BE2C (cell line): ENCODE data around the gene CENPH.
"Not testable (repeated sequence)": the region's sequence is repeated elsewhere in the genome, so short reads cannot be mapped to it uniquely, and the experiment has no call there.

ENCODE experiments used
- DNase-seq: peaks from one replicate; pipeline ENCODE4 v3.0.0-alpha.2; 2020
- H3K27me3 ChIP-seq: fragments of 250-450 bp; sonication (Bioruptor Pico); 2 replicates; pipeline ENCODE4 v1.5.1; 2020; ENCODE audit warnings: mild to moderate bottlenecking
- H3K36me3 ChIP-seq: fragments of 250-450 bp; sonication (Bioruptor Pico); 2 replicates; pipeline ENCODE4 v1.5.1; 2020; ENCODE audit warnings: mild to moderate bottlenecking
- H3K4me1 ChIP-seq: fragments of 250-450 bp; sonication (Bioruptor Pico); 2 replicates; pipeline ENCODE4 v1.5.1; 2020
- H3K4me3 ChIP-seq: 2 replicates; pipeline ENCODE4 v1.5.1; 2011; ENCODE audit warnings: low read depth, low read length
- H3K9me3 ChIP-seq: fragments of 250-450 bp; sonication (Bioruptor Pico); 2 replicates; pipeline ENCODE4 v1.5.1; 2020
- TF ChIP-seq, protein P1 (sequence below): IDR thresholded peaks from 2 replicates; pipeline ENCODE4 v1.5.1; 2012; ENCODE audit warnings: mild to moderate bottlenecking, low read depth, low read length

CENPH gene

DNA sequence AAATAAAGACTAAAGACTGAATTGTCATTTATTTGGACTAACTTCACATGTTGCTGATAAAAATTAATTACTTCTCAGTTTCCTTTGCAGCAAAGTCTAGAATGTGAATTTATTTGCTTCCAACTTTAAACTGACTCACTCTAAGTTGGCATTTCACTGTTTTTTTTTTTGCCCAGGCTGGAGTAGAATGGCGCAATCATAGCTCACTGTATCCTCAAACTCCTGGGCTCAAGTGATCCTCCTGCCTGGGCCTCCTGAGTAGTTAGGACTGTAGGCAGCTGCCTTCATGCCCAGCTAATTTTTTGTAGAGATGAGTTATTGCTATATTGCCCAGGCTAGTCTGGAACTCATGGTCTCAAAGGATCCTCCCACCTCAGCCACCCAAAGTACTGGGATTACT lies 18.9 kb upstream of the CENPH start:
- Histone ChIP-seq H3K9me3 (no peaks in the 10 kb centered on the region), H3K27me3 (no peaks in the 10 kb centered on the region), H3K36me3 (peaks cover 72% of the 10 kb centered on the region), H3K4me1 (peaks cover 6% of the 10 kb centered on the region; the same call in 1 of the 2 replicates), H3K4me3 (no peak overlapping the region)
- TF ChIP-seq, protein P1, sequence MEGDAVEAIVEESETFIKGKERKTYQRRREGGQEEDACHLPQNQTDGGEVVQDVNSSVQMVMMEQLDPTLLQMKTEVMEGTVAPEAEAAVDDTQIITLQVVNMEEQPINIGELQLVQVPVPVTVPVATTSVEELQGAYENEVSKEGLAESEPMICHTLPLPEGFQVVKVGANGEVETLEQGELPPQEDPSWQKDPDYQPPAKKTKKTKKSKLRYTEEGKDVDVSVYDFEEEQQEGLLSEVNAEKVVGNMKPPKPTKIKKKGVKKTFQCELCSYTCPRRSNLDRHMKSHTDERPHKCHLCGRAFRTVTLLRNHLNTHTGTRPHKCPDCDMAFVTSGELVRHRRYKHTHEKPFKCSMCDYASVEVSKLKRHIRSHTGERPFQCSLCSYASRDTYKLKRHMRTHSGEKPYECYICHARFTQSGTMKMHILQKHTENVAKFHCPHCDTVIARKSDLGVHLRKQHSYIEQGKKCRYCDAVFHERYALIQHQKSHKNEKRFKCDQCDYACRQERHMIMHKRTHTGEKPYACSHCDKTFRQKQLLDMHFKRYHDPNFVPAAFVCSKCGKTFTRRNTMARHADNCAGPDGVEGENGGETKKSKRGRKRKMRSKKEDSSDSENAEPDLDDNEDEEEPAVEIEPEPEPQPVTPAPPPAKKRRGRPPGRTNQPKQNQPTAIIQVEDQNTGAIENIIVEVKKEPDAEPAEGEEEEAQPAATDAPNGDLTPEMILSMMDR = no peak
- no peak for DNase-seq

DNA sequence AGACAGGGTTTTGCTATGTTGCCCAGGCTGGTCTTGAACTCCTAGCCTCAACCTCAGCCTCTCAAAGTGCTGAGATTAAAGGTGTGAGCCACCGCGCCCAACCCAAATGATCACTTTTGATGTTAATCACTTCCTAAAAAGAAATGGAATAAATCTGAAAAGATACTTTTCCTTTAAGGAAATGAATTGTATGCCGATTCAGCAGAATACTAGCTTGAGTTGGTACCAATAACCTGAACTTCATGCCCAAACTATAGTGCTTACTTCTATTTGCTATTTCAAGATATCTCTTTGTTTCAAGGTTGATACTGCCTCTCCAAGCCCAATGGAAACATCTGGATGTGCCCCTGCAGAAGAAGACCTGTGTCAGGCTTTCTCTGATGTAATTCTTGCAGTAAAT lies 18.4 kb upstream of the CENPH start:
- Histone ChIP-seq H3K4me1 (peaks cover 6% of the 10 kb centered on the region; the same call in 1 of the 2 replicates), H3K9me3 (no peaks in the 10 kb centered on the region), H3K36me3 (peaks cover 74% of the 10 kb centered on the region), H3K27me3 (no peaks in the 10 kb centered on the region), H3K4me3 (no peak overlapping the region)
- TF ChIP-seq, protein P1 = no peak
- no peak for DNase-seq

- not testable (repeated sequence) for H3K36me3 ChIP-seq, H3K27me3 ChIP-seq, H3K4me1 ChIP-seq, H3K9me3 ChIP-seq, DNase-seq, H3K4me3 ChIP-seq
Measured at GRCh38 chr5:69181659-69182293, 7.6 kb upstream of the CENPH start.

DNA sequence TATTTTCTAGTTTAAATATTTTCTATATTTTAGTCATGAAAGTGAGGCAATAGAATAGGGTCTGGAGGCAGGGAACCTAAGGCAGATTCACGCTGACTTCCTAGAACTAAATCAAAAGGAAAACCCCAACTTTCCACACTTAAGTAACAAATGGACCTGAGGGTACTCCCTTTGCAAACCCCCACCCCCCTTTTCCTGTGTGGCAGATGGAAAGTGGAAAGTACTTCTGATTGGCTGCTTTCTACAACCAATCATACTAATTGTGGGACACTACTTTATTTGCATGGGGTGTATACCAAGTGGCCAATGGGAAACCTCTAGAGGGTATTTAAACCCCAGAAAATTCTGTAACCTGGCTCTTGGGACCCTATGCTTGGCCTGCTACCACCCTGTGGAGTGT lies 4.8 kb upstream of the CENPH start:
- no peak for DNase-seq

GRCh38 chr5:69187342-69187741 lies 2.0 kb upstream of the CENPH start:
- Histone ChIP-seq H3K4me1 (no peaks in the 10 kb centered on the region), H3K36me3 (peaks cover 7% of the 10 kb centered on the region), H3K27me3 (no peaks in the 10 kb centered on the region), H3K4me3 (no peak overlapping the region), H3K9me3 (no peaks in the 10 kb centered on the region)
- TF ChIP-seq, protein P1 = no peak
- no peak for DNase-seq

More for the DNA sequence above, 4.8 kb upstream of the CENPH start:
- no peaks in the 10 kb centered on the region for H3K36me3 ChIP-seq
- no peaks in the 10 kb centered on the region for H3K4me1 ChIP-seq
- TF ChIP-seq, protein P1 = no peak
- no peaks in the 10 kb centered on the region for H3K9me3 ChIP-seq
- H3K27me3 ChIP-seq = no peaks in the 10 kb centered on the region
- H3K4me3 ChIP-seq = no peak overlapping the region

- DNase-seq = no peak
- H3K4me3 ChIP-seq = peak overlapping the region; percentile 85
- TF ChIP-seq, protein P1 = no peak
- no peaks in the 10 kb centered on the region for H3K4me1 ChIP-seq
- H3K36me3 ChIP-seq = peaks cover 9% of the 10 kb centered on the region
- no peaks in the 10 kb centered on the region for H3K9me3 ChIP-seq
- no peaks in the 10 kb centered on the region for H3K27me3 ChIP-seq
Measured at GRCh38 chr5:69188811-69189161, 597 bp upstream of the CENPH start.
